RWPE1 (cell line): ENCODE measurements around the gene EXOSC10.

Source experiments
- CTCF ChIA-PET: fragments of 350-600 bp; sonication (Branson Sonifier 250); formaldehyde crosslinking; extraction: SDS; loops from one replicate; lab custom pipeline; 2021; lab: Yijun Ruan, JAX
- POLR2A ChIA-PET: fragments of 400-600 bp; formaldehyde crosslinking; extraction: SDS; loops from one replicate; lab custom pipeline; 2020; ENCODE audit warnings: antibody characterized with exemption; ENCODE audit not compliant: low non-redundant PET; lab: Yijun Ruan, JAX
- DNase-seq: peaks from one replicate; pipeline ENCODE4 v3.0.0; 2012; ENCODE audit warnings: low spot score
- H3K27ac ChIP-seq: fragments of 450-650 bp; 2 replicates; pipeline ENCODE4 v1.5.1; 2017
- TF ChIP-seq, protein P1 (sequence below): fragments of 450-650 bp; conservative IDR thresholded peaks from 2 replicates; pipeline ENCODE4 v1.5.1; 2017; ENCODE audit warnings: low read depth, mild to moderate bottlenecking

EXOSC10 gene

DNA sequence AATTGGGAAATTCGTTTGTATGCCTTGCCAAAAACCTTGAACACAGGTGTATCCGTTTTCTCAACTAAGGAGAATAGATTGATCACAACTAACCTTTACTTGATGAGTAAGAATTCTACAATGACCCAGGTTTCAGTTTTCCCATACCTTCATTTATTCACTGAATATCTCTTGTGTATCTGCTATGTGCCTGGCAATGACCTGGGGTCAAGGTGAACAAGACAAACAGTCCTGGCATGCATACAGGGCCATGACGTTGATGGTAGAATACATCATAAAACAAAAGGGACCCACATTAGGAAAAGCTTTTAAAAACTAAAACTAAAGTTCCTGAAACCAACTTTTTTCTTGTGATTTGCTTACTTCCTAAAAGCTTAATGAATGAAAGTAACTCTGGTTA lies 32.1 kb upstream of the EXOSC10 start:
- no peak overlapping the region for H3K27ac ChIP-seq
- ChIA-PET POLR2A (no interaction called here), CTCF (interaction anchor here (1.3 kb wide), 1 partner anchor 94 kb away, joined by 4 read pairs; no protein-coding TSS in a partner anchor)
- DNase-seq, result no peak
- TF ChIP-seq, protein P1, sequence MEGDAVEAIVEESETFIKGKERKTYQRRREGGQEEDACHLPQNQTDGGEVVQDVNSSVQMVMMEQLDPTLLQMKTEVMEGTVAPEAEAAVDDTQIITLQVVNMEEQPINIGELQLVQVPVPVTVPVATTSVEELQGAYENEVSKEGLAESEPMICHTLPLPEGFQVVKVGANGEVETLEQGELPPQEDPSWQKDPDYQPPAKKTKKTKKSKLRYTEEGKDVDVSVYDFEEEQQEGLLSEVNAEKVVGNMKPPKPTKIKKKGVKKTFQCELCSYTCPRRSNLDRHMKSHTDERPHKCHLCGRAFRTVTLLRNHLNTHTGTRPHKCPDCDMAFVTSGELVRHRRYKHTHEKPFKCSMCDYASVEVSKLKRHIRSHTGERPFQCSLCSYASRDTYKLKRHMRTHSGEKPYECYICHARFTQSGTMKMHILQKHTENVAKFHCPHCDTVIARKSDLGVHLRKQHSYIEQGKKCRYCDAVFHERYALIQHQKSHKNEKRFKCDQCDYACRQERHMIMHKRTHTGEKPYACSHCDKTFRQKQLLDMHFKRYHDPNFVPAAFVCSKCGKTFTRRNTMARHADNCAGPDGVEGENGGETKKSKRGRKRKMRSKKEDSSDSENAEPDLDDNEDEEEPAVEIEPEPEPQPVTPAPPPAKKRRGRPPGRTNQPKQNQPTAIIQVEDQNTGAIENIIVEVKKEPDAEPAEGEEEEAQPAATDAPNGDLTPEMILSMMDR, result no peak

DNA sequence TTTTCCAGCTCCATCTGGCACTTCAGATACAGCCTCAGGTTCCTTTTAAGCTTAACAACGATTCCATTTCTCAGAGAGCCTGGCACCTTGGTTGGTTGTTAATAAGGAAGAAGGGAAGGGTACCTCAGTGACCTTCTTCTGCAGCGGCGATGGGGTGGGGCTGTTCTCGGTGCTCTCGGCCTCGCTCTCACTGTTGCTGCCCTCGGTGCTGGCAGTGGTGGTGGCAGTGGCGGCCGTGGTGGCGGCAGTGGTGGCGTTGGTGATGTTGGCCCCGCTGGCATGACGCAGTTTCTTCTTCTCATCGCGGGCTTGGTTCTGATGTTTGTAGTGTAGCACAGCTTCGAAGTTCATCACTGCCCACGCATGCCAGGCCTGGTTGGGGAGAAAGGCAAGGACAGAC lies 30.7 kb upstream of the EXOSC10 start:
- no peak overlapping the region for H3K27ac ChIP-seq
- DNase-seq, result no peak
- POLR2A ChIA-PET, result no interaction called here
- TF ChIP-seq, protein P1, result no peak
- CTCF ChIA-PET, result interaction anchor here (0.6 kb wide), 1 partner anchor 511 kb away, joined by 4 read pairs; no protein-coding TSS in a partner anchor

DNA sequence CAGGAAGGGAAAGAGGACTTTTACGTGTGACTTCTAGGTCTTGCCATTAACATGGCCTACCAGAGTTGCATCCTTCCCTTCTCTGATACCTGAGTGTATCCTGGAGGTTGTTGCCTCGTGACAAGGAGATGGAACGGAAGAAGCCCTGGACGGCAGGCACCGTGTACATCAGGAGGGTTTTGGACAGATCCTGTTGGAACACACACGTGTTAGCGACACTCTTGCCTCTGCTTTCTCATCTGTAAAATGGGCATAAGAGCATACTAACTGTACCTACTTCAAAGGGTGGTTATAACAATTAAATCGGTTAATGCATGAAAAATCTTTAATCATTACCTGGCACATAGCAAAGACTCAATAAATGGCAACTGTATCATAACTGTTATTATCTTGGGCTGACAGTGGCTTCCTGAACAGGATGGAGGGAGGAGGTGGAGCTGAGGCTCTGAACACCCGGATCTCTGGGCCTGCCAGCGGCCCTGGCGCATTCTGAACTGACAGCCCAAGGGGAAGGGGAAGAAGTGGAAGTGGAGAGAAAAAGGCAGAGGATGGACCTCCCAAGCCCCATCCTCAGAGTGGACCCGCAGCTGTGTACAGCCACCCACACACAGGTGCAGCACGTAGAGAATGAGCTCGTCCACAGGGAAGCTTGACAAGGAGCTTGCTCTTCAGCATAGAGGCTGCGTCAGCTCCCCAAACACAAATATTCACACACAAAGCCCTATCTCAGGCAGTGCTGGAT lies 30.2 kb upstream of the EXOSC10 start:
- DNase-seq, result no peak
- POLR2A ChIA-PET, result no interaction called here
- CTCF ChIA-PET, result no interaction called here
- TF ChIP-seq, protein P1, result no peak
- no peak overlapping the region for H3K27ac ChIP-seq

DNA sequence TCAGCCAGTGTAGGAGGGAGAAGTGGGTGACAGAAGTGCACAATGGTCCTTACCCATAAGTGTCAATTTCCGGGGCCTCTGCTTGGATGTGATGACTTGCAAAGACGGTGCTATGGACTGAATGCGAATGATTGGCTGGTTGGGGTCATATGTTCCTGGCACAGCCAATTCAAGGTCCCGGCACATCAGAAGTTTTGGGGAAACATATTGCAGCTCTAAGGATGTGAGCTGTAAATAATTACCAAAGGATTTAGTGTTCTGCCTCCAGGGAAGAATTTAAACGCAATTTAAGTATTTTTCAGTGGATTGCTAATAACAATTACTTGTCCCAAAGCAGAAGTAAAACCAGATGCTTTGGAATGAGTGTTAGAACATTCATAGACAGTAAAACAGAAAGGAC lies 26.9 kb upstream of the EXOSC10 start:
- TF ChIP-seq, protein P1, result no peak
- ChIA-PET POLR2A (no interaction called here), CTCF (no interaction called here)
- H3K27ac ChIP-seq, result no peak overlapping the region
- no peak for DNase-seq

DNA sequence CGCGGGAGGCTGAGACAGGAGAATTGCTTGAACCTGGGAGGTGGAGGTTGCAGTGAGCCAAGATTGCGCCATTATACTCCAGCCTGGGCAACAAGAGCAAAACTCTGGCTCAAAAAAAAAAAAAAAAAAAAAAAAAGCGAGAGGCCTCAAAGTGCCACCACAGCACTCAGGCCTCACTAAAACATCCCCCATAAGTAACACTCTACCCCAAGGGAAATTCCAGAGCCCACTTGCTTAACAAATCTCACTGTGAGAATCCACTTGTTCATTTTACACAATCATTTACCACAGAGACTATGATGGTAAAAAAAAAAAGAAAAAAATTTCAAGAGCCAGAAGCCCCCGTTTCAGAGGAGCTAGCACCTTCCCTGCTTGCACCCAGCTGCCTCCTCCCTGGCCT lies 26.3 kb upstream of the EXOSC10 start:
- ChIA-PET POLR2A (no interaction called here), CTCF (no interaction called here)
- no peak overlapping the region for H3K27ac ChIP-seq
- TF ChIP-seq, protein P1, result no peak
- no peak for DNase-seq

DNA sequence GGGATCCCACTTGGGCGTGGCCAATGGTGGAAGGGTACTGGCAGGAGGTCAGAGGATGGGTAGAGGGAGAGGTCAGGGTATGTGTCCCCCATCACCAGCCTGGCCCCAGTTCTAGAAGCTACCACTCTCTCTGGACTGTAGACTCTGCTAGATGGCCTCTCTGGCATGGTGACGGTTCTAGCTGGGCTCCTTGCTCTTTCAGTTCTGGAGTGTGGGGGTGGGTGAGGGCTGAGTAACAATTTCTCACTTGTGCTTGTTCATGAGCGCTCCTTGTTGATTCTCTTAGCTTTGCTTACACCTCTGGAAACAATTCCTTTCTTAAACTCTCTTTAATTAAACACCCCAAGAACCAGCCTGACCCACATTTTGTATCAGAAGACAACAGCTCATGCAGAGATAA lies 25.3 kb upstream of the EXOSC10 start:
- CTCF ChIA-PET, result interaction anchor here (0.7 kb wide), 1 partner anchor 1124 kb away, joined by 3 read pairs; no protein-coding TSS in a partner anchor
- TF ChIP-seq, protein P1, result no peak
- DNase-seq, result no peak
- no peak overlapping the region for H3K27ac ChIP-seq
- POLR2A ChIA-PET, result no interaction called here
